Stomach (tissue), 4 donors: Measurements from ENCODE around the gene GPC6.

Source experiments
- POLR2AphosphoS5 ChIP-seq, 3 donors: sonication (generic); formaldehyde crosslinking; IDR thresholded peaks; one replicate each; pipeline ENCODE4 v1.6.1; 2016; ENCODE audit warnings: antibody characterized with exemption in 3 of 3
- TF ChIP-seq, protein P1 (sequence below), 7 experiments: fragments of 450-650 bp in 4 of 7; fragments of 200-600 bp in 3 of 7; sonication (generic) in 3 of 7; IDR thresholded peaks; one replicate each; pipeline ENCODE4 v1.5.1; 2016 to 2019; ENCODE audit warnings: antibody characterized with exemption in 7 of 7, control low read depth in 2 of 7, mild to moderate bottlenecking in 1 of 7

GRCh38 chr13:93216122-93216521 is 10.5 kb upstream of the GPC6 start:
- TF ChIP-seq, protein P1, sequence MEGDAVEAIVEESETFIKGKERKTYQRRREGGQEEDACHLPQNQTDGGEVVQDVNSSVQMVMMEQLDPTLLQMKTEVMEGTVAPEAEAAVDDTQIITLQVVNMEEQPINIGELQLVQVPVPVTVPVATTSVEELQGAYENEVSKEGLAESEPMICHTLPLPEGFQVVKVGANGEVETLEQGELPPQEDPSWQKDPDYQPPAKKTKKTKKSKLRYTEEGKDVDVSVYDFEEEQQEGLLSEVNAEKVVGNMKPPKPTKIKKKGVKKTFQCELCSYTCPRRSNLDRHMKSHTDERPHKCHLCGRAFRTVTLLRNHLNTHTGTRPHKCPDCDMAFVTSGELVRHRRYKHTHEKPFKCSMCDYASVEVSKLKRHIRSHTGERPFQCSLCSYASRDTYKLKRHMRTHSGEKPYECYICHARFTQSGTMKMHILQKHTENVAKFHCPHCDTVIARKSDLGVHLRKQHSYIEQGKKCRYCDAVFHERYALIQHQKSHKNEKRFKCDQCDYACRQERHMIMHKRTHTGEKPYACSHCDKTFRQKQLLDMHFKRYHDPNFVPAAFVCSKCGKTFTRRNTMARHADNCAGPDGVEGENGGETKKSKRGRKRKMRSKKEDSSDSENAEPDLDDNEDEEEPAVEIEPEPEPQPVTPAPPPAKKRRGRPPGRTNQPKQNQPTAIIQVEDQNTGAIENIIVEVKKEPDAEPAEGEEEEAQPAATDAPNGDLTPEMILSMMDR (IDR thresholded peaks at IDR 0.05): no peak
- TF ChIP-seq POLR2AphosphoS5 (IDR thresholded peaks at IDR 0.05): no peak
